K562 (cell line): ENCODE measurements around the gene C1RL.

Experiments
- ZNF311 ChIP-seq: fragments of 250-450 bp; sonication (Bioruptor Pico); IDR thresholded peaks from 2 replicates; pipeline ENCODE4 v1.4.0; 2020; ENCODE audit warnings: mild to moderate bottlenecking, moderate library complexity
- ZNF766 ChIP-seq: fragments of 200-800 bp; sonication (Bioruptor generic); conservative IDR thresholded peaks from 2 replicates; pipeline ENCODE4 v1.6.1; 2016; ENCODE audit warnings: missing genetic modification characterization, missing compliant biosample characterization

- TF ChIP-seq ZNF766 (no peak), ZNF311 (CRISPR knock-in tag) (no peak)
Measured at GRCh38 chr12:7059780-7060179, 49.2 kb downstream of the C1RL start.
